HG02588 (cell line): Measurements from ENCODE around the gene BZW2.
"Not testable (repeated sequence)": the region's sequence is repeated elsewhere in the genome, so short reads cannot be mapped to it uniquely, and the experiment has no call there.

Source experiments
- ATAC-seq: cut with Tn5 transposase; IDR thresholded peaks from one replicate; pipeline ENCODE4 v1.9.1; 2021; ENCODE audit warnings: mild to moderate bottlenecking, moderate library complexity; ENCODE audit not compliant: unreplicated experiment

Gene BZW2

DNA sequence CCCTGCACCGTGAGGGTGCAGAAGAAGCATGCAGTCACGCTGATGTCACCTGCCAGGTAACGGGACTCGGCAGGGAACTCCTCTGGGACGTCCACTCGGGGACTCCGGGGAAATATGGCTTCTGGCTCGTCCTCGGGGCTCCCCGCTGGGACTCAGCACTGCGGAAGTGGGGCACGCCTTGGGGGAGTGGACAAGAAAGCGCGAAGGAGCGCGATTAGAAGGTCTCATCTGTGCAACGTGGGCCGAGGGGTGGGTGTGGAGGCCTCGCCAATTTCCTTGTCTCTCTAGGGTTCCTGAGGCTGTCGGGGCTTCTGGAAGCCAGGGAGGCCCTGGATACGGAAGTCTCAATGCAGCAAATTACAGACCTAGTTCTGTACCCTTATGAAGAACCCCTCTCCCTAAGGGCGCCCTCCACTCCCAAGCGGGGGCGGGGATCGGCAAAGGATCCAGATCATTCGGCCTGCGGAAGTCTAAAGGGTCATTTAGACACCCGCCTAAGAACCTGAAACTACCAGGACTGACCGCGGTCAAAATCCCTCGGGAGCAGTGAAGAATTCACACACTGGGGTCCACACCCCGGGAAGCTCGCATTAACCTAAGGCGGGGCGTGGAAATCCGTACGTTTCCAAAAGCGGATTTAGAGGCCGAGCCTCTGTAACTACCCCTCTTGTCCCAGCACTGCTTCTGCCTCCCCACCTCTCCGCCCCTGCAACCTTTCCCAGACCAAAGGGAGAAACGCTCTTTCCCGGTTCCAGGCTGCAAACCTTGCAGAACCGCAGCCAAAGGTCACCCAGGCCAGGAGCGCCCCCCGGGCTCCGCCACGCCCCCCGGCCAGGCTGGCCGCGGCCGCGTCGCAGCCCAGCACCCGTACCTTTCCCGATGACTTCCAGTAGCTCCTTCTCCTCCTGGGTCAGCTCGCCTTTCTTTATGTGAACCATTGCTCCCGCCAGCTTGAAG, 1.1 kb upstream of the BZW2 start:
- ATAC-seq, result peak; percentile 16

DNA sequence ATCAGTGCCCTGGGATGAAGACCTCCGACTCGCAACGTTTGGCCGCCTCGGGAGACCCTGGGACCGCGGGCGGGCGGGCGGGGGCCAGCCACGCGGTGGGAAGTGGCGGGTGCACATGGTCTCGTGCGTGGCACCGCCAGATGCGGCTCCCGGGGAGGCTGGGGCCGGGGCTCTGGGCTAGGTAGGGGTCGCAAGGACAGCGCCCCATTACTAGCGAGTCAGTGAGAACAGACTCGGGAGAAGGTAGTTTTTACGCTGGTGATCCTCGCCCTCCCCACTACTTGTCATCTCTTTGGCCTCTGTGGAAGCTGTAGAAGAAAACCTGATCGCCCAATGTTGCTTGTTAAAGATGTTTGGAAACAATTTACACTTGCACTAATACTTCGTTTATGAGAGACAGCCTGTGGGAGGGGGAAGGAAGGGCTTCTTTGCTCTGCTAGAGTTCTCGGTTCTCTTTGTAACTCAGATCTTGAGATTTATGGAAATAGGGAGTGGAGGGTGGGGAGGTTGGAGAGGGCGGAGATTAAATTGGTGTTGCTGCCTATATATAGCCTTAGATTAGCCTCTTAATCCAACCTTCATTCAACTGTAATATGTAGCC, 591 bp downstream of the BZW2 start:
- ATAC-seq, result no peak

GRCh38 chr7:16647435-16647960, 1.5 kb downstream of the BZW2 start:
- no peak for ATAC-seq

GRCh38 chr7:16648551-16648950, 2.6 kb downstream of the BZW2 start:
- ATAC-seq, result no peak

DNA sequence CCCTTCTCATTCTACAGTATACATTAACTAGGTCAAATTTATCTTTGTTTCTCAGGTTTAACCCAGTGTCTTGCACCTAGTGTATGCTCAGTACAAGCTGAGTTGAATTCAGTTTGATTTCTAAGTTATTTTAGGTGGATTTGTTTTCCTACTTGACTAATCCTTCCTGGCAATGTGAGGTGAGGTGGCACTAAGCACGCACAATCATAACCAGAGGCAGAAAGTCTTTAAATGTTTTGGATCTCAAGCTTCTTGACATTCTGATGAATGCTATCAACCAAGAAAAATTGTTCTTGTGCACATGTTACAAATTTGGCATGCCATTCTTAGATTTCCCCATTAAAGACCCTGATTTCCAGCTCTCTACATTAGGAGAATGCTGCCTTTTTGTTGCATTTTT, 3.2 kb downstream of the BZW2 start:
- ATAC-seq, result no peak

GRCh38 chr7:16650266-16650665, 4.3 kb downstream of the BZW2 start:
- no peak for ATAC-seq

DNA sequence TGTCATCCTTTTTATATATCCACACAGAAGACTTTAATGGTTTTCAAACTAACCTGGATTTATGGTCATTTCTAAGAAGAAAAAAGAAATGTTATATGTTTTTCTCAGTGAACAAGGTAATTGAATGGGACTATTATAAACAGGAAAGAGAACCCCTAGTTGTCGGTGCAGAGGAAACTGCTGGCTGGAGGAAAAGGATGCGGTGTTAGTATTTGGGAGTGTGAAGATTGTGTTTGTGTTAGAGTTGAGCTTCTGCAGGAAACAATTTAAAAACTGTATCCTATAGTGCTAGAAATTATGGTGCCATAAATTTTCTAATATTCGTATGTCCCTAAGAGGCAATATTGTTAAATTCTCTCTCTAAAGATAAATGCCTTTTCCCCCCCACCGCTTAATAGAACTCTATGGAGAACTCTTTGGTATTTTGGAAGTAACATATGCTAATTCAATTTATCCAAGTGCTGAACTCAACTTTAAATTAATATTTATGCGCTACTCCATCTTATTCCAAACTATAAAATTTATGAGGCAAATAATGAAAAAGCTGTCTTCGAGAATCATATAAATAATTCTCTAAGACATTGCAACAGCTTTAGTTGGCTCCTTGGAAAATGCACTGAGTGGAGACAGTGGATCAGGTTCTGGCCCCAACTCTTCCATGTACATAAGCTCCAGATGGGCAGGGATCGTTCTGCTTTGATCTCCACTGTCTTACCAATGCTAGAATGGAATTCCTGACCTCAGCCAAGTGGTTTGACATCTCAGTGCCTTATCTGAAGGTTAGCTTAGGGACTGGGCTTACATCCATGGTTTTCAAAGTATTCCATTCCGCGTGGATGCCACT, 5.6 kb downstream of the BZW2 start:
- no peak for ATAC-seq

GRCh38 chr7:16652240-16652583, 6.2 kb downstream of the BZW2 start:
- no peak for ATAC-seq

DNA sequence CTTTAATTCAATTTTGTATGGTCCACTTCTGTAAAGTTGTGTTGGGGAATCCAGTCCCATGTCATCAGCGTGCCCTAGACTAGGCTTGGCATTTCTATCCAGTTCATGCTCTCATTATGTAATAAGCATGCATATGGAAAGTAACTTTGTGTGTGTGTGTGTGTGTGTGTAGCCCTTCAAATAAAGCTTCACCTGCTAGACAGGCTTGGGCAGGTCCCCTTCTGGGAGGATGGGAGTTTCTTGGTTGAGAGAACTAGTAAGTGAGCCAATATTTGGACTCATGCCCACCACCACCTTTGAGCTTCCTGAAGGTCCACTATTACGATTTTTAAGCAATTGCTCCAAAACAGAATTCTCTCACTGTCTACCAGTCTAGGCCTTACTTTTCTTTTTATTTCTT, 6.9 kb downstream of the BZW2 start:
- no peak for ATAC-seq

DNA sequence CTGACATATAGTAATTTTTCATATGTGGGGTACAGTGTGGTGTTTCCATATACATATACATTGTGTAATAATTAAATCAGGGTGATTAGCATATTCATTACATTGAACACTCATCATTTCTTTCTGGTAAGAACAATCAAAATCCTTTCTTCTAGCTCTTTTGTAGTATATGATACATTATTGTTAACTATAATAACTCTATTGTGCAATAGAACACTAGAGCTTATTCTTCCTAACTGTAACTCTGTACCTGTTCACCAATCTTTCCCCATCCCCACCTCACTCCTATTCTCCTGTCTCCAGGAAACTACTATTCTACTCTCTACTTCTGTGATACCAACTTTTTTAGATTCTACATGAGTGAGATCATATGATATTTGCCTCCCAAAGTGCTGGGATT, 9.4 kb downstream of the BZW2 start:
- no peak for ATAC-seq

- ATAC-seq, result no peak
Measured at GRCh38 chr7:16656141-16656540, 10.2 kb downstream of the BZW2 start.

DNA sequence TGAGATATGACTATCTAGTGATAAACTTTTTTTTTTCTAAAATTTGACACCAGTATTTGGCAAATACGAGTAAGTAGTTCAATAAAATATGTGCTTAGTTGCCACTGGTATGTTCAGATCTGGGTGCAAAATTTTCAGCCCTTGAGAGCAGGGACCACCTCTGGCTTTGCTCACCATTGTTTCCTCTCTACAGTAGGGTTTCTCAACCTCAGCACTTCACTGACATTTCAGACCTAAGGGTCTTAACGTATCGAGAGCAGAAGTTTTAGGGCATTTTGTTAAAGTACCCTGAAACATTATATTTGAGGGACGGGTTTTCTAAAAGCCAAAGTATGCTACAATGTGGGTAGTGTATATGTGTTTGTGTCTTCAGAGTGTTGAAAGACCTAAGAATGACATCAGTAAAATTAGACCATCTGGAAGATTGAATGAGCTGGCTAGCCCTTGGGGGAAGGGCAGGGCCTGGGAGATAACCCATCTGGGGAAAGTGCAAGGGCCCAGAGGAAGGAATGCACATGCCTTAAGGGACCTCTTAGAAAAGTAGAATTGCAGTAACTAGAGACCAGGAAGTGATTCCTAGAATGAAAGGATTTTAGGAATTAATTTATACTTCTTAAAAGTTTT, 11.8 kb downstream of the BZW2 start:
- ATAC-seq, result no peak

DNA sequence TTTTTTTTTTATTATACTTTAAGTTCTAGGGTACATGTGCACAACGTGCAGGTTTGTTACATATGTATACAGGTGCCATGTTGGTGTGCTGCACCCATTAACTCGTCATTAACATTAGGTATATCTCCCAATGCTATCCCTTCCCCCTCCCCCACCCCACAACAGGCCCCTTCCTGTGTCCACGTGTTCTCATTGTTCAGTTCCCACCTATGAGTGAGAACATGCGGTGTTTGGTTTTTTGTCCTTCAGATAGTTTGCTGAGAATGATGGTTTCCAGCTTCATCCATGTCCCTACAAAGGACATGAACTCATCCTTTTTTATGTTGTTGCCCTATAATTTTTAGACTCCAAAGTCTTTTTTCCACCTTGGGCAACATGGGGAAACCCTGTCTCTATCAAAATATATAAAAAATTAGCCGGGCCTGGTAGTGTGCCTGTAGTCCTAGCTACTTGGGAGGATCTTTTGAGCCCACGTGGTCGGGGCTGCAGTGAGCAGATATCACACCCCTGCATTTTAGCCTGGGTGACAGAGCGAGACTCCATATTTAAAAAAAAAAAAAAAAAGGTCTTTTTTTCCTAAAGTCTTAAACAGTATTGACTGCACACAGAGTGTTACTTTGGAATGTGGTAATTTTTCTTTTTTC, 14.0 kb downstream of the BZW2 start:
- not testable (repeated sequence) for ATAC-seq

- ATAC-seq, result no peak
Measured at GRCh38 chr7:16660702-16661464, 14.9 kb downstream of the BZW2 start.

- no peak for ATAC-seq
Measured at GRCh38 chr7:16661924-16662323, 15.9 kb downstream of the BZW2 start.

DNA sequence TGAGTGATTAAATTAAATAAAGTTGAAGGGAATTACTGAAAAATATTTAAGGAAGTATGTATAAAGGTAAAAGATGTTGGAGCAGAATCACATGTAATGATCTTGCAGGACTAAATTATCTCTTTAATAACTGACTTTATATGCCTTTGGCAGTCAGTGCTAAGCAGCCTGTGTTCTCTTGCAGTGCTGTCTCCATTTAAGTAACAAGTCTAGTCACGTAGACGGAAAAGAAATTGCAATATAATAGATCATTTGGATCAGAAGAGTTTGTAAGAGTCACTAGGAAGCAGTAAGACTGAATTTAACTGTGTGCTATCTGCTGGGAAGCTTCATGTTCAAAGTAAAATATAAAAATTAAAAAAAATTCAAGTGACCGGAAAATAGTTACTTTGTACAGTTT, 21.4 kb downstream of the BZW2 start:
- no peak for ATAC-seq

DNA sequence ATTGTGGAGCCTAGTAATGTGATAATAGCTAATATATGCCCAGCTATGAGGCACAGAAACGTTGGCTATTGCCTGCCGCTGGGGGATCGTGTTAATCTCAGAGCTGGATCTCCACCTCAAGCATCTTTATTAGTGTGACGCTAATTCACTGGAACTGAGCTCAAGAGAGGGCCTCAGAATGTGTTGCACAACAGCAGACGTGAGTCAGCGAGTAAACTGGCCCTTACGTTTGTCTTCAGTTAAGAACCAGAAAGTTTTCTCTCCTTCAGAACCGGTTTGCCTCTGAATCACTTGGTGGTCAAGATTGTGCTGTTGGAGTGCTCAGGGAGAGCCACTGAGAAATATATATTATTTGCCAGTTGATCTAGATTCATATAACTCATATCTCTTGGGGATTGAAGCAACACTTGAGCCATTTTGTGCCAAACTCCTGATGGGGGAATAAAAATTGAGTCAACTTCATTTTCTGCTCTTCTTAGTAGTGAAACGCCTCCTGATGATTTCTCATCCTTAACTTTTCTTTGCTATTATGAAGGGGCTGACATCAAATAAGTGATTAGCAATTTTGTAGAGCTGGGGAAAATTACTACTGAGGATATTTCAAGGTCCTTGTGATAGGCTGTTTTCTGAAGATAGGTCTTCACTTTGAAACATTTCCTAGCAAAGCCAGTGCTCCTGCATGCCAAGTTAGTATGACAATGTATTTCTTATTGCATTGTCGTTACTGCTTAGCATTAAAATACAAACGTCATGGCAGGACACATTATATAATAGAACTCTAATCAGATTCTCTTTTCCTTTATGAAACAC, 22.3 kb downstream of the BZW2 start:
- ATAC-seq, result no peak

- ATAC-seq, result no peak
Measured at GRCh38 chr7:16668978-16669377, 23.0 kb downstream of the BZW2 start.

- ATAC-seq, result no peak
Measured at GRCh38 chr7:16669581-16669980, 23.6 kb downstream of the BZW2 start.
